Activated effector memory CD4-positive, alpha-beta T cell treated with Interleukin-2 at 50 U/mL for 16 hours (primary cell): ENCODE results near the gene MSMB.
"Not testable (repeated sequence)": the region's sequence is repeated elsewhere in the genome, so short reads cannot be mapped to it uniquely, and the experiment has no call there.

Experiments
- DNase-seq: peaks from one replicate; pipeline ENCODE4 v3.0.0-alpha.2; 2020

MSMB gene

DNA sequence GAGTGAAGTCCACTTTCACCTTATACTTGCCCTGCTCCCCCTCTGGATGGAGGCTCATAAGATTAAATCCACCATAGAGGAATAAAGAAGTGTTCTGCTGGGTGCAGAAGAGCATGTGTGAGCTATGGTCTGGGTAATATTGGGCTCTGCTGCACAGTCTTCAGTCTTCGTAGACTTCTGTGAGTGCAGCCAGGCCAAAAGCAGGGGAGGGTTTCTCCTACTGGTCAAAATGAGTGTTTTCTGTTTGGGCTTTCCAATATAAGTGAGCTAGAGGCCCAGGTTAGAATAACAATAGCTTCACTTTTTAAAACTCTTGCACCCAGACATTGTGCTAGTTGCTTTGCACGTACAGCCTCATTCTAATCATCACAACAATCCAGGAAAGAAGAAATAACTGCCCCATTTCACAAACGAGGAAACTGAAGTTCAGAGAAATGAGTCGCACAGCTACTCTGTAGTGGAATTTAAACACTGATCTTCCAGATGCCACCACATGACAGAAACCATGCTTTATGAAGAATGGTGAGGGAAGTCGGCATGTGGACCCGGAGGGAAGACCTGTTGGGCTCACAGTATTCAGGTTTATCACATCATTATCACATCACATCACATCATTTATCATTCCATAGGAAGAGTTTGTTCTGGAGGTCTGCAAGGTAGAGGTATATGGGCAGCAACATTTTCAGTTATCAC, 23.8 kb upstream of the MSMB start:
- DNase-seq, result no peak

GRCh38 chr10:46068905-46069304, 22.8 kb upstream of the MSMB start:
- no peak for DNase-seq

DNA sequence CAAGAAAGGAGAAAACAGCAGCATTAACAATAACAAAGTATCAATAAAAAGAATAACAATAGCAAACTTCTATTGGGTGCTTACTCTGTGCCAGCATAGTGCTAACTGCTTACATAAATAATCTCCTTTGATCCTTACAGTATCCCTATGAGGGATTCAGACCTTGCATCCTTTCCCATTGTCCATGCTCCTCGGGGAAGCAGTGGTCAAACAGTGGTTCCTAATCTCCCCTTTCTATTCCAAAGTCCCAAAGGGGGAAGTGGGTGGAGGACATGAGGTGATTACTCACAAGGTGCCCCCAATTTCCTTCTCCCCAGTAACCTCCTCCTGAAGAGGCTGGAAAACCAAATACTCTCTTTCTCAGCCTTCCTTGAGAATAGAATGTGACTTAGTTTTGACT, 22.0 kb upstream of the MSMB start:
- no peak for DNase-seq

DNA sequence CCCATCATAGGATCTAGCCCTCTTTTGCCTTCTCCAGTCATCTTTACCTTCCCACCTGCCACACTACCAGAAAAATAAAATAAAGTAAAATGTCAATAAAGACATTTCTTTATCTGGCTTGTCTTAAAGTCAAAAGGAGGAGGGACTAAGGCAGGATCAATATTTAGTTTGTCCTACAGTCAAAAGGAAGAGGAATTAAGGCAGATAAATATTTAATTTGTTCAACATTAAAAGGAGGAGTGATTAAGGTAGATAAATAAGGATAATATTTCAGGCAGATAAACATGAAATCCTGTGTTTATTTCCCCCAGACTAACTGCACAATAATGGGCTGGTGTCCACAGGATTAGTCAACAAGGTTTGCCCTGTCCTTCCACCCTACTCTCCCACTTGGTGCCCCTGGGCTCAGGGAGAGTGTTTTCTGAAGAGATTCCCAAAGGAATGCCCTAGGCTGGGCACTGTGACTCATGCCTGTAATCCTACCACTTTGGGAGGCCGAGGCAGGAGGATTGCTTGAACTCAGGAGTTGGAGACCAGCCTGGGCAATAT, 18.3 kb upstream of the MSMB start:
- no peak for DNase-seq

DNA sequence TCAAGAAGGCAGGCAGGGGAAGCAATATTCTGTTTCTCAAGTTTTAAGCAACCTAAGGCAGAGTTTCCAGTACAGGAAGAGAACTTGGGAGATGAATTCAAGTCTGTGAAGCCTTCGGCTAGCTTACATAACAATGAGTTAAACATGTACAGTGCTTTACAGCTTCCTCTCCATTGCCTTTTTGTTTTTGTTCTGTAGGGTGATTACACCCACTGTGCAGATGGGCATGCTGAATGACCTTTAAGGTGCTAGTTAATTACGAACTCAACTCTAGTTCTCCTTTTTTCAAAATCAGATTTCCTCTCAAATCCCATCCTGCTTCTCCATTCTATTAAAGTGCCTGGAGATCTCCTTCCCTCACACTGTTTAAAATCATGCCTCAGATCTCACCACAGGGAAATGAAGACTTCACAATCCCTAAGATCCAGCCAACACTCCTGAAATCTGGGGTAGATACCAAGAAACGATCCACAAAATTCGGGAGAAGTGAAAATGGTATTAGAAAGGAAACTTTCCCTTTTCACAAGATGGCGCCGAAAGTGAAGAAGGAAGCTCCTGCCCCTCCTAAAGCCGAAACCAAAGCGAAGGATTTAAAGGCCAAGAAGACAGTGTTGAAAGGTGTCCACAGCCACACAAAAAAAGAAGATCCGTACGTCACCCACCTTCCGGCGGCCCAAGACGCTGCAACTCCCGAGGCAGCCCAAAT, 16.8 kb upstream of the MSMB start:
- DNase-seq, result no peak

GRCh38 chr10:46060706-46061105, 14.6 kb upstream of the MSMB start:
- DNase-seq, result no peak

GRCh38 chr10:46057927-46058326, 11.9 kb upstream of the MSMB start:
- DNase-seq, result not testable (repeated sequence)

GRCh38 chr10:46057038-46057437, 11.0 kb upstream of the MSMB start:
- DNase-seq, result no peak

GRCh38 chr10:46055771-46056170, 9.7 kb upstream of the MSMB start:
- no peak for DNase-seq

- DNase-seq, result no peak
These were observed 7.7 kb upstream of the MSMB start for GRCh38 chr10:46053534-46054434.

GRCh38 chr10:46052791-46053375, 6.8 kb upstream of the MSMB start:
- DNase-seq, result no peak

GRCh38 chr10:46052057-46052790, 6.2 kb upstream of the MSMB start:
- DNase-seq, result no peak

GRCh38 chr10:46050941-46051623, 5.0 kb upstream of the MSMB start:
- no peak for DNase-seq

GRCh38 chr10:46049497-46049831, 3.4 kb upstream of the MSMB start:
- DNase-seq, result not testable (repeated sequence)

- no peak for DNase-seq
These were observed 2.1 kb upstream of the MSMB start for GRCh38 chr10:46048152-46048551.

GRCh38 chr10:46042527-46042926, 3.5 kb downstream of the MSMB start:
- DNase-seq, result no peak

GRCh38 chr10:46040004-46040403, 6.1 kb downstream of the MSMB start:
- no peak for DNase-seq

GRCh38 chr10:46037107-46037825, 8.8 kb downstream of the MSMB start:
- no peak for DNase-seq

GRCh38 chr10:46035923-46036849, 9.9 kb downstream of the MSMB start:
- DNase-seq, result no peak

DNA sequence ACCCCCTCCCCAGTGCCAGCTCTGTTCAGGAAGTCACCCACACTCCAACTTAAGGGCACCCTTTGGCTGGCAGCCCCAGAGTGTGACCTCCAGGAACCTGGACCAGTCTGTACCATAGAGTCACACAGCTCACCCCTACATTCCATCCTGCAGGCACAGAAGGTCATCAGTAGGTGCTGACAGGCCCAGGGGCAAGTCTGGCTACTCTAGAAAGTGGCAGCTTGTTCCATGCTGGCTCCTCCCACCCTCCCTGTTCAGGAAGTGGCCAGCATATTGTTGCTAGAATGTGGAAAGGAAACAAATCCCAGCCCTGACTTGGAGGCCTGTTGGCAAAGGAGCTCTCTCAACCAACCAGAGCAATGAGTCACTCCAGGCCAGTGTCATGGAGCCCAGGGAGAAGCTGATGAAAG, 12.5 kb downstream of the MSMB start:
- no peak for DNase-seq
